GM19328 (cell line): ENCODE measurements around the gene HTR5A.

ENCODE experiments used
- ATAC-seq: cut with Tn5 transposase; IDR thresholded peaks from one replicate; pipeline ENCODE4 v1.9.1; 2021; ENCODE audit warnings: mild to moderate bottlenecking, moderate library complexity; ENCODE audit not compliant: unreplicated experiment

HTR5A gene

DNA sequence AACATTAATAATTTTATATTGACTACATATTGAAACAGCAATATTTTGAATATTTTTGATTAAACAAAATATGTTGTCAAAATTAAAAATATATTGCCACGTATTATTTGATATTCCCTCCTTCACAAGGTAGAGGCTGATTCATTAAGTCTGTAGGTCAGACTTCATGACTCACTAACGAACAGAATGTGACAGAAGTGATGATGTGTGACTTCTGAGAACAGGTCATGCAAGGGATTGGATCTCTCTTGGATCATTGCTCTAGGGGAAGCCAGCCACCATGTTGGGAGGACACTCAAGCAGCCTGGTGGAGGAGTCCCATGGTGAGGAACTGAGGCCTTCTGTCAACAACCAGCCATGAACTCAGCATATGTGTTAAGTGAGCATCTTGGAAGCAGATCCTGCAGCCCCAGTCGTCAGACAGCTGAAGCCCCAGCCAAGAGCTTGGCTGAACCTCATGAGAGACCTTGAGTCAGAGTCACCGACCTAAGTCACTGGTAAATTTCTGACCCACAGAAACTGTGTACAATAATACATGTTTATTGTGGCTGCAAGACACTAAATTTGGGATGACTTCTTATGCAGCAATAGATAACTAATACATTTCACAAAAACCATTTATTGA, 66.6 kb downstream of the HTR5A start:
- ATAC-seq, result no peak
